LoVo (cell line): ENCODE data around the gene NAIP.
A peak's percentile ranks its signal among the peaks of the same experiment; 100 is the strongest.
"Not testable (repeated sequence)": the region's sequence is repeated elsewhere in the genome, so short reads cannot be mapped to it uniquely, and the experiment has no call there.

Experiments
- DNase-seq: peaks from one replicate; pipeline ENCODE4 v3.0.0-alpha.2; 2016; ENCODE audit warnings: low spot score

Gene NAIP, protein sequence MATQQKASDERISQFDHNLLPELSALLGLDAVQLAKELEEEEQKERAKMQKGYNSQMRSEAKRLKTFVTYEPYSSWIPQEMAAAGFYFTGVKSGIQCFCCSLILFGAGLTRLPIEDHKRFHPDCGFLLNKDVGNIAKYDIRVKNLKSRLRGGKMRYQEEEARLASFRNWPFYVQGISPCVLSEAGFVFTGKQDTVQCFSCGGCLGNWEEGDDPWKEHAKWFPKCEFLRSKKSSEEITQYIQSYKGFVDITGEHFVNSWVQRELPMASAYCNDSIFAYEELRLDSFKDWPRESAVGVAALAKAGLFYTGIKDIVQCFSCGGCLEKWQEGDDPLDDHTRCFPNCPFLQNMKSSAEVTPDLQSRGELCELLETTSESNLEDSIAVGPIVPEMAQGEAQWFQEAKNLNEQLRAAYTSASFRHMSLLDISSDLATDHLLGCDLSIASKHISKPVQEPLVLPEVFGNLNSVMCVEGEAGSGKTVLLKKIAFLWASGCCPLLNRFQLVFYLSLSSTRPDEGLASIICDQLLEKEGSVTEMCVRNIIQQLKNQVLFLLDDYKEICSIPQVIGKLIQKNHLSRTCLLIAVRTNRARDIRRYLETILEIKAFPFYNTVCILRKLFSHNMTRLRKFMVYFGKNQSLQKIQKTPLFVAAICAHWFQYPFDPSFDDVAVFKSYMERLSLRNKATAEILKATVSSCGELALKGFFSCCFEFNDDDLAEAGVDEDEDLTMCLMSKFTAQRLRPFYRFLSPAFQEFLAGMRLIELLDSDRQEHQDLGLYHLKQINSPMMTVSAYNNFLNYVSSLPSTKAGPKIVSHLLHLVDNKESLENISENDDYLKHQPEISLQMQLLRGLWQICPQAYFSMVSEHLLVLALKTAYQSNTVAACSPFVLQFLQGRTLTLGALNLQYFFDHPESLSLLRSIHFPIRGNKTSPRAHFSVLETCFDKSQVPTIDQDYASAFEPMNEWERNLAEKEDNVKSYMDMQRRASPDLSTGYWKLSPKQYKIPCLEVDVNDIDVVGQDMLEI (N-terminal part only)

DNA sequence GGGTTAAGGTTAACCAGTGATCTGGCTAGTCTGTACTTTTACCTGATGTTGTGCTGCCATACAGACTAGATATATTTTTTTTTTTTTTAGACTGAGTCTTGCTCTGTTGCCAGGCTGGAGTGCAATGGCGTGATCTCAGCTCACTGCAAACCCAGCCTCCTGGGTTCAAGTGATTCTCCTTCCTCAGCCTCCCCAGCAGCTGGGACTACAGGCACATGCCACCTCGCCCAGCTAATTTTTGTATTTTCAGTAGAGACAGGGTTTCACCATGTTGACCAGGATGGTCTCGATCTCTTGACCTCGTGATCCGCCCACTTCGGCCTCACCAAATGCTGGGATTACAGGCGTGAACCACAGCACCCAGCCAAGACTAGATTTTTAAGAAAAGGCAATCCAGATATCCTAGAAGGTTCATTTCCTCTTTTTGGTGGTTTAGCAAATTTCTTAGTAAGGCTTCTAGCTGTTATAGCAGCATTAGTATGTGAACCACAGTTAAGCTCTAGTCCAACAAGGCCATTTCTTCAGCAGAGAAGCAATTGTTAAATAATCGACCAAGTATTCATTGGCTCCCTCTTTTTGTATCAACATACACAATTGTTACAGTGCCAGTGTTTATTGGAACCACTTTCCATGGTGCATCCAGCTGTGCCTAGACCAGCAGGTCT, at the start of gene NAIP:
Gene NAIP, minus strand, starts transcription at position 51 of the 665 bp plus-strand sequence. CDS start 12,424 bp downstream, outside the sequence.
- DNase-seq: not testable (repeated sequence)

DNA sequence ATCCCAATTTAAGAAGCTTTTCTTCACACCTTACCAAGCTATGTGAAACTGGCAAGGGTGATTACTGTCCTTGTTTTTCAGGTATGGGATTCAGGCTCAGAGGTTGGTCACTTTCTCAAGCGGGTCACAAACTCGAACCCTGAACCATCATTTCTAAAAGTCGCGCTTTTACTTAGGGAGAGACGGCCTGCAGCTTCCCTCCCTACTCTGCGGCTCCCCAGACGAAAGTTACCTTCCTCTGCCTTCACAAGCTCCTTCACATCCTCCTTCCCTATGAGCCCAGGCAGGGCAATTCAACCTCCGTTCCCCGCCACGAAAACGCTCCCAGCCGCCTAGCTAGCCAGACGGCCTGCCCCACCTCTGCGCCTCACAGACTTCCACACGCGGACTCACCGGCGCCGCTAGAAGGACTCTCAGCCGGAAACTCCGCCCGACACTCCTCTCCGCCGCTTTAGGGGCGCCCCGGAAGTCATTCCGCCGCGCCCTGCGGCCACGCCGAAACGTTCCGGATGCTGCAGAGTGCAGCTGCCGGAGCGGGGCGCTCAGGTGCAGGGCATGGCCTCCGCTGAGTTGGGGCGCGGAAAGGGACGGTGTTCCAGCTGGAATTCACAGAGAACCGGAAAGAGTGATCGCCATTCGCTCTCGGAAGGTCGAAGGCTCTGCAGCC, 42.3 kb upstream of the NAIP start, which contains the start of gene GTF2H2:
Gene GTF2H2, minus strand, starts transcription at position 415 of the 667 bp plus-strand sequence. CDS start 4,913 bp downstream, outside the sequence.
- DNase-seq: not testable (repeated sequence)

DNA sequence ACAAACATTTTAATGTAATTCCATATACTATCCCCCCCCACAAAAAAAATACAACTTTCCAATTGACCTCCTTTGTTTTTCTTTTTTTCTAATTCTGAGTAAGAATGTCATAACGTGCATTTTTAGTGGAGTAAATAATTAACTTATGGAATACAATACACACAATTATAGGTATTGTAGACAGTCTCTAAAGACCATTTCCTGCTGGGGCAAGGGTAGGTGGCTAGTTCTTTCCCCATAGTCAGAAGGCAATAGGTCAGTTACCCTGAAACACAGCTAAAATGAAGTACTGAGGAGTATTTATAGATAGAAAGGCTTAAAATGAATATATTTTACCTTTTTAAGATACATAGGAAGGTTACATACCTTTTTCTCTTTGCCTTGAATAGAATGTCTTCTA, 36.2 kb upstream of the NAIP start:
- not testable (repeated sequence) for DNase-seq

DNA sequence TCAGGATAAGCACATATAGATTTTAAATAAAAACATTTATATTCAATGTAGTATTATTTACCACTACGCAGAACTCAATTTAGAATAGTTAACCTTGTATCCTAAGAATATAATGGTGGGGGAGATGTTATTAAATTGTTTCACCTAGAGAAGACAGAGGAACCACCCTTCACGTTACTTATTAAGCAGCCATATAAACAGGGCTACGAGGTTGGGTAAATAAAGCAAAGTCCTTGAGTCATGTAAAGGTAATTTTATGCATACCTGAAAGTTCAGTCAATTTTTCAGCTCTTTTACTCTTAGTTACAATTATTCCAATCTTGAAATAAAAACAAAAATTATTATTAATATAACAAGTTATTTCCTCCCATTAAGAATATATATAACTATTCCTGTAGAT, 34.3 kb upstream of the NAIP start:
- not testable (repeated sequence) for DNase-seq

DNA sequence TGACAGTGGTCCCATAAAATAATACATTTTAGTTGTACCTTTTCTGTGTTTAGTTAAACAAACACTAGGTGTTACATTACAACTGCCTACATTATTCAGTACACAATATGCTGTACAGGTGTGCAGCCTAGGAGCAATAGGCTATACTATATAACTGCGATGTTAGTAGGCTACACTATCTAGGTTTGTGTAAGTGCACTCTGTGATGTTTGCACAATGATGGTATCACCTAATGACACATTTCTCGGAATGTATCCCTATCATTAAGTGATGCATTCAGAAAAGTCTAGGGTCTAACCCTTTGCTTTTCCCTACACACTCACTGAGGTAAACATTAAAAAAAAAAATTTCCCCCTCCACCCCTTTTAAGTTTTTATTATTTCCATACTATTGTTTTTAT, 19.7 kb upstream of the NAIP start:
- not testable (repeated sequence) for DNase-seq

DNA sequence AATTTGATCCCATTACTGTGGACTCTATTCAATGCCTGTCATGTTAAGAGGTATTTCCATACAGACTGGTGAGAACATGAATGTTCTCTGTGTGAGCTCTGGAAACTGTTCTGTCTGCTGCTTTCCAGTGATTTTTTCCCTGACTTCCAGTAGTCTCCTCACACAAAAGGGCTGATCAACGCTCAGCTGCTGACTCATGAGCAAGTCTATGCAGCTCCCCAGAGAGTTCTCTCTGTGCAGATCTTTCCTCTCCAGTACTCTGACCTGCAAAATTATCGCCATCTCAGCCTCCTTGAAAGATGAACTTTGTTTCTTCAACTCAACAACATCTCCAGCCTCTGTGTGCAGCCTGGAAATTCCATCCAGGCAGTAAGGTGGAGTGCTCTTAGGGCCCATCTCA, 19.0 kb upstream of the NAIP start:
- not testable (repeated sequence) for DNase-seq

DNA sequence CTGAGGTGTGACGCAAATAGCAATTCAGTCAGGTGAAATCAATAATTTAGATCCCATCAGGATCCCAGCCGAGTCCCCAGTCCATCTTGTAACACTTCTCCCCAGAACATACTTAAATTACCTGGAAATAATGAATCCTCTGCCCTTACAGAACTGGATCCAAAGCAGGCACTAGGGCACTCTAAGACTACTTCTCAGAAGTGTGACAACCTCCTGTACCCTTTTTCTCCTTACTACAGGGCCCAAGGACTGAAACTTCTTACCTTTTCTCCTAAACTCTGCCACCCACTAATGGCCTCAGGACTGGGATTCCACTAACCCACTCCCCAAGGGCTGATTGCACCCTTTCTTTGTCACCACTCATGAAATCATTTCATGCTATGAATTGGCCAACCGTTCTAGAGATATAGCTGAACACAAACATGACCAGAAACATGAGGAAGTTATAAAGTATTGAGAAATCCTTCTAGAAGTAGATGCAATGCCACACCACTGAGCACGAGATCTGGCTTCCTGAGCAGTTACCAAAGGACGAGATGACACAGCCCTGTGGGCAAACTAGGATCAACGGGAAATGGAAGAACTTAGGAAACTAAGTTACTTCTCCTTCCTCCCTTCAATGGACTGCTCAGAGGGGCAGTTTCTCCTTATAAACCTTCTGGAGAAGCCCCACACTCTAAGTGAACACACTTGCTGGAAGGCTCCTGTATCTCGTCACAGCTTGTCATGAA, 6.1 kb upstream of the NAIP start:
- DNase-seq: not testable (repeated sequence)

DNA sequence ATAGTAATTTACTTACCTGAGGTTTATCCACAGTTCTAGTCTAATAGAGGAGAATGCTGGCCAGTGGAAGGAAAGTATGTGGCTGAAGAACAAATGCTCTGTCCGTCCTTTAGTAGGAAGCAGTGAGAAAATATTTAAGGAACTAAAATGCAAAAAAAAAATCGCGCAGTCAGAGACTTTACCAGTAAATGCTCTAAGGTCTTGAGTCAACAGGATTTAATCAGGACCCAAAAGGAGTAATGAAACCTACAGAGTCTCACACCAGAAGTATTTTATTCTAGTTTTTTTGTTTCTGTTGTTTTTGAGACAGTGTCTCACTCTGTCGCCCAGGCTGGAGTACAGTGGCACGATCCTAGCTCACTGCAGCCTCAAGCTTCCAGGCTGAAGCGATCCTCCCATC, 4.5 kb downstream of the NAIP start:
- DNase-seq: not testable (repeated sequence)

DNA sequence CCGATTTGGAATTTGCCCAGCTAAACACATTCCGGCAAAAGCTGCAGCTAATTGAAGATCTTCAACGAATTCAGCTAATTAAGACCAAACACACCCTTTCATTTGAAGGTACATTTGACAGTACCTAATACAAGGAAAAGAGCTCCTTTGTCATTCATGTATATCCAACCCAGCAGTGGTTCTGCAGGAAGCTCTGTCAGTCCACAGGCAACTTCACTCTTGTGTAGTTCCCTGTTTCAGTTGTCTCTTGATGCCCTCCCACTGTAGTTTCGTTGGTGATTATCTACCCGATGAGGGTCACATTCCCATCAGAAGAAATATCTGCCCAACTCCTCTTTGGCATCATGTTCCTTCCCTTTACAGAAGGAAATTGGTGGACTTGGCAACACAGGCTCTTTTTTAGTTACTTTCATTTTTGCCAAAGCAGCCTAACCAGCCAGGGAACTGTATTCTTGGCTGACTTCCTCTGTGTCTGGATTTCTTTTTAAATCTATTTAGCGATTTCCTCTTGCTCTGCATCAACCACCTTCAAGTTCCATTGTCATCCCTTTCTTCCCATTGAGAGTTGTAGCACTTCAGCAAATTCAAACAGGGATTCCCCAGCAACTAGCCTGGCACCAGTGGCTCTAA, 6.6 kb downstream of the NAIP start:
- DNase-seq: not testable (repeated sequence)

DNA sequence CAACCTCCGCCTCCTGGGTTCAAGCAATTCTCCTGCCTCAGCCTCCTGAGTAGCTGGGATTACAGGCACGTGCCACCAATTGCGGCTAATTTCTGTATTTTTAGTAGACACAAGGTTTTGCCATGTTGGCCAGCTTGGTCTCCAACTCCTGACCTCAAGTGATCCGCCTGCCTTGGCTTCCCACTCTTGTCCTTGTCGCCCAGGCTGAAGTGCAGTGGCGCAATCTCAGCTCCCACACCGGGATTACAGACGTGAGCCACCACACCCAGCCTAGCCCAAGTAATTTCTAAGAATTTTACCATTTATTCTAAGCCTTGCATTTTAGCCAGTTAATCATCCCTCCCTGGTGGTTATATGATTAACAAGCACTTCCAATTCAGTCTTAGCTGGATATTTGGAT, 11.0 kb downstream of the NAIP start:
- DNase-seq: peak; percentile 0

DNA sequence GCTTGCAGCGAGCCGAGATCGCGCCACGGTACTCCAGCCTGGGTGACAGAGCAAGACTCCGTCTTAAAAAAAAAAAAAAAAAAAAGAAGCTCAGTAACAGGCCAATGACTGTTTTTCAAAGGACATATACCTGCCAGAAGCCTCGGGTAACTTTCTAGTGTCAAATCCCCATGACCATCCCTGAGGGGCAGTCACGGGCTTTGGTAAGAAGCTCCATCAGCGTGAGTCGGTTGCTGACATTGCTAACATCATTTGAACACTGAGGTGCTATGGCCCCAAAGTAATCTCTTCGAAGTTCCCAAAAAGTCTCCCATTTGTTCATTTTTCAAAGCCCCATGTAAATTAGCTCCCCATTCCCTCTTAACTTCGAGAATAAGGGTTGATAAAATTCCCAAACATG, 11.6 kb downstream of the NAIP start:
- peak; percentile 0 for DNase-seq

DNA sequence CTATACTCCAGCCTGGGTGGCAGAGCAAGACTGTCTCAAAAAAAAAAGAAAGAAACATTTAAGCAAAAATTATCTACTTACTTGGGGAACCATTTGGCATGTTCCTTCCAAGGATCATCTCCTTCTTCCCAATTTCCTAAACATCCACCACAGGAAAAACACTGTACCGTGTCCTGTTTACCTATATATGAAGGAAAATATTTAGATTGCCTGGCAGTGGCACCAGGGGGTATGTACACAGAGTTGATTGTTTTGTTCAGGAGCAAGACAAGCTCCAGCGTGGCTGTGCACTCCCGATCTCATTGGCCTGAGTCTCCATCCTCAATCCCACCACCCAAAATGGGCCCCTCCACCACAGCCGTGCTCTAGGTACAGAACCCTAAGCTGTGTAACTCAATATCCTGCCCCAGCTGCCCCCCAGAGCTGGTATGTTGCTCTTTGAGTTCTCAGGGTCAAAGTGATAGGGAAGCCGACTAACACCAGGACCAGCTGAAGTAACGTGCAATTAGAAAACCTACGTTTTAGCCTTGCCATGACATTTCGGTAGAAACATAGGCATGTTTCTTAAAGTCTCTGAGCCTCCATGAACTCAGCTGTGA, 13.8 kb downstream of the NAIP start:
- DNase-seq: no peak

DNA sequence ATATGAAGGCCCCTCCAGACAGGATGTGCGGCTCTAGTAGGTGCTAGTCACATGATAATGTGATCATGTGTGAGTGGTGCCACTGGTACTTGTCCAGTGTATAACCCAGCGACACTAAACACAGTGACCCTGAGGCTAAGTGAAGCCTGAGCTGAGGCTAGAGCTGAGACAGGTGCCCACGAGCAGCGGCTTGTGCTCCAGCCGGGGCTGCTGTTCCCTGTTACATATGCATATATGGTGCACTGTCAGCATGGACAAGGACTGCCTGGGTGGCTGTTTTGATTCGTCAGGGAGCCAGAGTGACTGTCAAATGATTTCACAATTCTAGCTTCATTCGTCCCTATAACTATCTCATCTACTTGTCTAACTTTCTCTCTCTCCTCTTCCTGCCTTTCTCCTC, 18.2 kb downstream of the NAIP start:
- DNase-seq: not testable (repeated sequence)

DNA sequence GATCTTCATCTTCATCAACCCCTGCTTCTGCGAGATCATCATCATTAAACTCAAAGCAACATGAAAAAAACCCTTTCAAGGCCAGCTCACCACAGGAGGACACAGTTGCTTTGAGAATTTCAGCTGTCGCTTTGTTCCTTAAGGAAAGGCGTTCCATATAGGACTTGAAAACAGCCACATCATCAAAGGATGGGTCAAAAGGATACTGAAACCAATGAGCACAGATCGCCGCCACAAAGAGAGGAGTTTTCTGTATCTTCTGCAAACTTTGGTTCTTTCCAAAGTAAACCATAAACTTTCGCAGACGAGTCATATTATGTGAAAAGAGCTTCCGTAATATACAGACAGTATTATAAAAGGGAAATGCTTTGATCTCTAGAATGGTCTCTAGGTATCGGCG, 40.3 kb downstream of the NAIP start:
- not testable (repeated sequence) for DNase-seq

DNA sequence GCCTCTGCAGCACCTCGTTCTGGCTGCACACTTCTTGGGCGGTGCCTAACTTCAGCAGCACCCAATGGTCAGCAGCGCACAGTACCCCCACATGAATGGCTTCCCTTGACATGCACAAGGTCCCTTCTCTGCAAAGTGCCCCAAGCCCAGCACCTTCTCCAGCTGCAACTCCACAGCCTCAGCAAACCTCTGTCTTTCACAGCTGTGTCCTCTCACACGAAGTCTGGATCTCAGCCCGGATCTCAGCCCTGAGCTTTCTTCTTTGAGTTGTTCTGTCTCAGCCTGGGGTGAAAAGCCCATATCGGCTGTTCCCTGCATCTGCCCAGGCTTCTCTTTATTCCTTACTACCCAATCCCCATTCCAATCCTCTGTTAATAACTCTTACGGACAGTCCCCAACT, 57.9 kb downstream of the NAIP start:
- DNase-seq: not testable (repeated sequence)

DNA sequence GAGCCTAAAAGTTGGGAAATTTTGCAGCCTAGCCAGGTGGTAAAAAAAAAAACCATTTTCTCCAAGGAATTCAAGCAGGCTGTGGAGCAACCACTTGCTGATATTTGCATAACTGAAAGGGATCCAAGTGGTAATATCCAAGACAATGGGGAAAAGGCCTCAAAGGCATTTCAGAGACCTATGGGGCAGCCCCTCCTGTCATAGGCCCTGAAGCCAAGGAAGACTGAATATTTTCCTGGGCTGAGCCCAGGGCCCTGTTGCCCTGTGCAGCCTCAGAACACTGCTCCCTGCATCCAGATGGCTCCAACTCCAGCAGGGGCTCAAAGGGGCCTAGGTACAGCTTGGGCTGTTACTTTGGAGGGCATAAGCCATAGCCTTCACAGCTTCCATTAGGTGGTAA, 60.6 kb downstream of the NAIP start:
- DNase-seq: not testable (repeated sequence)

DNA sequence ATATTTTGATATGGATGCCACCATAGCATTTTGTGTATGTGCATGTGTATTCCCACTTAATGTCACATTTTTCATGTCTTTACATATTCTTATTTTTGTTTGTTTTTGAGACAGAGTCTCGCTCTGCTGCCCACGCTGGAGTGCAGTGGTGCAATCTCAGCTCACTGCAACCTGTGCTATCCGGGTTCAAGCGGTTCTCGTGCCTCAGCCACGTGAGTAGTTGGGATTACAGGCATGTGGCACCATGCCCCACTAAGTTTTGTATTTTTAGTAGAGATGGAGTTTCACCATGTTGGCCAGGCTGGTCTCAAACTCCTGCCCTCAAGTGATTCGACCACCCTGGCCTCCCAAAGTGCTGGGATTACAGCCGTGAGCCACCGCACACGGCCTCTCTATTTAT, 72.1 kb downstream of the NAIP start:
- DNase-seq: not testable (repeated sequence)

DNA sequence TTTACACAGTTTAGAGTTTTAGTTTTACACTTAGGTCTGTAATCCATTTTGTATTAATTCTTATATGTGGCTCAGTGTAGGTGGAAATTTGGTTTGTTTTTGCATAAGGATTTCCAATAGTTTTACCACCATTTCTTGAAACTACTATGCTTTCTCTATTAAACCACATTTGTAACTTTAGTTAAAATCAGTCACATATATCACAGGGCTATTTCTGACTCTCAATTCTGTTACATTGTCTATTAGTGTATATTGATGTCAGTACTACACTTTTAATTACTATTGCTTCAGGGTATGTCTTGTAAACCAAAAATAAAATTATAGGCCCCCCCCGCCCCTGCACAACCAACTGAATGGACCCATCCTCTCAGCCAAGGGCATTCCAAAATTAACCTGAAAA, 92.6 kb downstream of the NAIP start:
- not testable (repeated sequence) for DNase-seq

DNA sequence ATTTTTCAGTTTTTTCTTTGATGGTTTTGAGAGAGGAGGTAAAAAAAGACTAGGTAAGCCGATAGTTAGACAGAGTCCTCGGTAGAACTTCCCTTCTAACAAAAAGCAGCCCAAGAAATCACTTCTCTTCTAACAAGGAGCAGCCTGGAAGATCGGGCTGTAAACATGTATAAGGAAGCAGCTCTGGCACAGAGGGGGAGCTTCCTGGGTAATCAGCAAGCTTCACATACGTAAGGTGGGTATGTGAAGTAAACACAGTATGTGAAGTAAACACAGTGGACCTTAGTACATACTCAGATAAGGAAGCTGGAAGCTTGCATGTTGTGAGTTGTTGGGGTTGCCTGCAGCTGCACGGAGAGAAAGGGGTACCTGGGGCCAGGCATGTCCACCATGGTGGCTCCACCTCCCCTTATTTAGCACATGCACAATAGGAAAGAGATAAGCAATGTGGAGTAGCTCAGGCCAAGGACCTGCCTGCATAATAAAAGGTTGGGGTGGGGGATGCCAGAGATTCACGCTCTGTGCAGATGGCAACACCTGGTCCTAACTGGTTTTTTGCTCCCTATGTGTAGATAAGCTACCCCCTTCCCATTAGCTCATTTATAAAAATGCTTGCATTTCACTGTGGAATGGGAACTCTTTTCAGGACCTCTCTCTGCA, 93.3 kb downstream of the NAIP start:
- DNase-seq: not testable (repeated sequence)
